Measurements from ENCODE around the gene TMEM30A. TPM values are rescaled to one million over a fixed set of nuclear protein-coding genes. Genes with fewer than 3 reads are reported as not detected.

Gene TMEM30A
- total and polyA plus RNA-seq, 2 of the 13 experiments (the other 11 are each of a cell fraction or from before 2014, with no cell fraction given): 17.6 to 54.4 TPM

DNA sequence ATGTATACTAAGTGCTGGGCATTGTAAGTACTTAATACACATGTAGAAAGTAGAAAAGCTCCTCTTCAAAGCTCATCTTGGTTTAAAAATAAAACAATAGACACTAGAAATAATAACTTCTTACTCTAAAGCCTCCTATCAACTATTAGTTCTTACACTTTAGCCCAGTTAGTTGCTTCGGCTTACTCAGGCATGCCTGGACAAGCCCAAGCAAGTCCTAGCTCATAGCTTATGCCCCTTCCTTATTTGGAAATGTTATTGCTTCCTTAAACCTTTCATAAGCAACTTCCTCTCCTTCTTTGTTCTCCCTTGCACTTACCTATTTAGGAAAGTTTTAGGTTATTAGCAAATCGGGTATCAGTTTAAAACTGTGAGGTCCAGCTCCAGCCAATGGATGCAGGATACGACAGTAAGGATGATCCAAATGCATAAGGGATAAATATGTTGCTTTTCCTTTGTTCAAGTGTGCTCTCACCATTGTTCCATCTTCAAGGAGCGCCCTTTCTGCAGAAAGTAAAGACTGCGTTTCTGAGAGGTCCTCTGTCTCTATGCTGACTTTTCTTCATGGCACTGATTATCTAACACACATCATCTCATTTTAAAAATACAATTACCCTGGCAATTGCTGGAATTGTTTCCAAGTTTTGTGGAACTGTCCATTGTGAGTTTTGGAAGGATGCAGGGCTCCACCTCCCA lies 12.3 kb downstream of the TMEM30A start:
- H2AFZ ChIP-seq (ENCODE audit: low read length): no peak overlapping the region
- in situ Hi-C loops (cut with HindIII; ENCODE audit: extremely low pct_ligation_motif_present, low pct_unique_long_range_greater_than_20kb): no loop called here
- H3K9ac ChIP-seq (ENCODE audit: insufficient read depth, low read depth, low read length): no peak overlapping the region
- H3K4me1 ChIP-seq (ENCODE audit: insufficient read depth, low read length): peaks cover 22% of the 10 kb centered on the region
- H3K79me2 ChIP-seq (ENCODE audit: insufficient read depth, low read length): peaks cover 72% of the 10 kb centered on the region
- ChIA-PET CTCF (ENCODE audit: low intra/inter-chr PET ratio, low total read pairs) (no interaction called here), POLR2A (interaction anchor here (1.6 to 2.0 kb wide), 3 partner anchors 10 to 13 kb away, joined by 3 to 13 read pairs (median 5); partner anchors contain the start of gene TMEM30A)
- H3K9me3 ChIP-seq (ENCODE audit: low read length): no peaks in the 10 kb centered on the region
- peak overlapping the region; percentile 37 for H3K27ac ChIP-seq (ENCODE audit: extremely low read length, insufficient read depth, low read length)
- H3K36me3 ChIP-seq (replicated peaks in 1 of 2; ENCODE audit: control insufficient read depth in 1 of 2, insufficient read depth in 2 of 2, low read length in 2 of 2): peaks cover 3 to 17% of the 10 kb centered on the region in 2 experiments; a peak in 3 of 5 replicates
- intact Hi-C loops (cut with micrococcal nuclease; ENCODE audit: unreplicated experiment): no loop called here
- FAIRE-seq: no peak
- WGBS (ENCODE audit: low lambda C conversion rate): 98% methylated on average over 5 of the region's 5 CpGs
- BruUV-seq (replicated peaks): no TSS peak
- H3K4me3 ChIP-seq (replicated peaks in 1 of 3; ENCODE audit: insufficient read depth in 1 of 3, low read depth in 2 of 3, low read length in 3 of 3): no peak overlapping the region
- H3K27me3 ChIP-seq (ENCODE audit: control insufficient read depth in 1 of 2, insufficient read depth in 2 of 2, low read length in 2 of 2): no peaks in the 10 kb centered on the region
- H3K4me2 ChIP-seq (ENCODE audit: low read depth, low read length): no peak overlapping the region
- ATAC-seq: no peak
- no peak for DNase-seq (ENCODE audit: low spot score)
- TF ChIP-seq TP53 (CRISPR knock-in tag; conservative IDR thresholded peaks at IDR 0.05) (peak; percentile 98), CBX2 (IDR thresholded peaks at IDR 0.05; ENCODE audit: low read depth, low read length) (no peak), CBX2 (CRISPR knock-in tag; IDR thresholded peaks at IDR 0.05; ENCODE audit: low read depth) (no peak)
- H4K20me1 ChIP-seq (ENCODE audit: insufficient read depth, low read length): 0 out of 2 replicates have a peak, but pooled peaks cover 2% of the 10 kb centered on the region

GRCh38 chr6:75268988-75269354 lies 15.6 kb downstream of the TMEM30A start:
- in situ Hi-C loops (cut with HindIII; ENCODE audit: extremely low pct_ligation_motif_present, low pct_unique_long_range_greater_than_20kb): no loop called here
- POLR2A ChIA-PET: interaction anchor here (1.3 to 1.6 kb wide), 2 partner anchors 16 to 25 kb away, joined by 4 to 8 read pairs; partner anchors contain the start of genes COX7A2 and TMEM30A
- TF ChIP-seq ZNF230 (CRISPR knock-in tag; IDR thresholded peaks at IDR 0.05): no peak
- no peak for TF ChIP-seq NAIF1 (CRISPR knock-in tag; IDR thresholded peaks at IDR 0.05; ENCODE audit: borderline replicate concordance)
- TF ChIP-seq ZMYM4 (CRISPR knock-in tag; IDR thresholded peaks at IDR 0.05): no peak
- no peak for TF ChIP-seq FOXM1 (CRISPR knock-in tag; IDR thresholded peaks at IDR 0.05)
- TF ChIP-seq CREB1 (IDR thresholded peaks at IDR 0.05): no peak
- TF ChIP-seq CREB1 (CRISPR knock-in tag; IDR thresholded peaks at IDR 0.05): no peak
- no peak for TF ChIP-seq ZNF12 (CRISPR knock-in tag; IDR thresholded peaks at IDR 0.05)
- no peak for TF ChIP-seq ZNF543 (CRISPR knock-in tag; IDR thresholded peaks at IDR 0.05)
- TF ChIP-seq, protein P1, sequence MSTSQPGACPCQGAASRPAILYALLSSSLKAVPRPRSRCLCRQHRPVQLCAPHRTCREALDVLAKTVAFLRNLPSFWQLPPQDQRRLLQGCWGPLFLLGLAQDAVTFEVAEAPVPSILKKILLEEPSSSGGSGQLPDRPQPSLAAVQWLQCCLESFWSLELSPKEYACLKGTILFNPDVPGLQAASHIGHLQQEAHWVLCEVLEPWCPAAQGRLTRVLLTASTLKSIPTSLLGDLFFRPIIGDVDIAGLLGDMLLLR (CRISPR knock-in tag; IDR thresholded peaks at IDR 0.05): no peak
- no peak for TF ChIP-seq MTERF4 (CRISPR knock-in tag; IDR thresholded peaks at IDR 0.05)
- TF ChIP-seq MXD4 (CRISPR knock-in tag; IDR thresholded peaks at IDR 0.05): no peak
- TF ChIP-seq ZNF282 (IDR thresholded peaks at IDR 0.05; ENCODE audit: partially characterized antibody): no peak
- TF ChIP-seq, protein P2, sequence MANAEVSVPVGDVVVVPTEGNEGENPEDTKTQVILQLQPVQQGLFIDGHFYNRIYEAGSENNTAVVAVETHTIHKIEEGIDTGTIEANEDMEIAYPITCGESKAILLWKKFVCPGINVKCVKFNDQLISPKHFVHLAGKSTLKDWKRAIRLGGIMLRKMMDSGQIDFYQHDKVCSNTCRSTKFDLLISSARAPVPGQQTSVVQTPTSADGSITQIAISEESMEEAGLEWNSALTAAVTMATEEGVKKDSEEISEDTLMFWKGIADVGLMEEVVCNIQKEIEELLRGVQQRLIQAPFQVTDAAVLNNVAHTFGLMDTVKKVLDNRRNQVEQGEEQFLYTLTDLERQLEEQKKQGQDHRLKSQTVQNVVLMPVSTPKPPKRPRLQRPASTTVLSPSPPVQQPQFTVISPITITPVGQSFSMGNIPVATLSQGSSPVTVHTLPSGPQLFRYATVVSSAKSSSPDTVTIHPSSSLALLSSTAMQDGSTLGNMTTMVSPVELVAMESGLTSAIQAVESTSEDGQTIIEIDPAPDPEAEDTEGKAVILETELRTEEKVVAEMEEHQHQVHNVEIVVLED (CRISPR knock-in tag; IDR thresholded peaks at IDR 0.05; ENCODE audit: borderline replicate concordance): no peak

More at GRCh38 chr6:75268988-75269354, 15.6 kb downstream of the TMEM30A start:
- no peak overlapping the region for H3K9ac ChIP-seq (ENCODE audit: insufficient read depth, low read depth, low read length)
- no peak overlapping the region for H2AFZ ChIP-seq (ENCODE audit: low read length)
- FAIRE-seq: no peak
- H3K27ac ChIP-seq (ENCODE audit: extremely low read length, insufficient read depth, low read length): no peak overlapping the region
- BruUV-seq (replicated peaks): no TSS peak
- peaks cover 8% of the 10 kb centered on the region; the same call in 1 of the 2 replicates for H3K4me1 ChIP-seq (ENCODE audit: insufficient read depth, low read length)
- CTCF ChIA-PET (ENCODE audit: low intra/inter-chr PET ratio, low total read pairs): interaction anchor here (1.0 kb wide), 1 partner anchor 257 kb away, joined by 3 read pairs; no protein-coding TSS in a partner anchor
- peaks cover 3 to 23% of the 10 kb centered on the region in 2 experiments; a peak in 4 of 5 replicates for H3K36me3 ChIP-seq (replicated peaks in 1 of 2; ENCODE audit: control insufficient read depth in 1 of 2, insufficient read depth in 2 of 2, low read length in 2 of 2)
- no peaks in the 10 kb centered on the region for H3K27me3 ChIP-seq (ENCODE audit: control insufficient read depth in 1 of 2, insufficient read depth in 2 of 2, low read length in 2 of 2)
- no peaks in the 10 kb centered on the region for H4K20me1 ChIP-seq (ENCODE audit: insufficient read depth, low read length)
- WGBS (ENCODE audit: low lambda C conversion rate): 100% methylated on average over 4 of the region's 4 CpGs
- no peak for ATAC-seq
- H3K79me2 ChIP-seq (ENCODE audit: insufficient read depth, low read length): peaks cover 53% of the 10 kb centered on the region
- no peak overlapping the region for H3K4me3 ChIP-seq (replicated peaks in 1 of 3; ENCODE audit: insufficient read depth in 1 of 3, low read depth in 2 of 3, low read length in 3 of 3)
- no peaks in the 10 kb centered on the region for H3K9me3 ChIP-seq (ENCODE audit: low read length)
- no peak overlapping the region for H3K4me2 ChIP-seq (ENCODE audit: low read depth, low read length)
- DNase-seq (ENCODE audit: low spot score): no peak
- intact Hi-C loops (cut with micrococcal nuclease; ENCODE audit: unreplicated experiment): loop anchor here (5.0 kb wide), 1 partner anchor 98 kb away; no protein-coding TSS in a partner anchor

Data from HepG2 (cell line).